Cardiac fibroblast (primary cell): ENCODE results near the gene ABCG2.

Experiments
- DNase-seq, 2 donors: peaks; one replicate each; pipeline versions ENCODE4 v3.0.0 to v3.0.0-alpha.2; 2010; ENCODE audit warnings: low read depth in 2 of 2
- H3K4me3 ChIP-seq, 2 donors: replicated peaks in 1 of 2; 1 replicate in 1 of 2; 2 replicates in 1 of 2; pipeline ENCODE4 v1.5.1; 2011; ENCODE audit warnings: low read depth in 2 of 2, low read length in 2 of 2, mild to moderate bottlenecking in 2 of 2, moderate library complexity in 1 of 2
- TF ChIP-seq, protein P1 (sequence below): IDR thresholded peaks from one replicate; pipeline ENCODE4 v1.5.1; 2011; ENCODE audit warnings: low read depth, mild to moderate bottlenecking, low read length, inconsistent platforms

ABCG2 gene

DNA sequence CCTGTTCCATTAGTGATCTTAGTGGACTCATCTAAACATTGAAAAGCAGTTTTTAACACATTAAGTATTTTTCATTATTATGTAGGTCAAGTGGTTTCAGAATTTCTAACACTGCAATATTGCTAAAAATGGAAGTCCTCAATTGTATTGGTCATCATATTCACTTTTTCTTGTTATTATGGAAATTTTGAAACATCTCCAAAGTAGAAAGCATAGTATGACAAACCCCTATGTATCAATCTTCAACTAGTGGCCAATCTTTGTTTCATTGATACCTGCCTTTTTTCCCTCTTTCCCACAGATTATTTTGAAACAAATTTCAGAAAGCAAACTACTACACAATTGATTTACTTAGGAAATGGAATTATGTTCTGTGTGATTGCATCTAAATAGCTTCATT, 14.5 kb upstream of the ABCG2 start:
- DNase-seq: no peak
- TF ChIP-seq, protein P1, sequence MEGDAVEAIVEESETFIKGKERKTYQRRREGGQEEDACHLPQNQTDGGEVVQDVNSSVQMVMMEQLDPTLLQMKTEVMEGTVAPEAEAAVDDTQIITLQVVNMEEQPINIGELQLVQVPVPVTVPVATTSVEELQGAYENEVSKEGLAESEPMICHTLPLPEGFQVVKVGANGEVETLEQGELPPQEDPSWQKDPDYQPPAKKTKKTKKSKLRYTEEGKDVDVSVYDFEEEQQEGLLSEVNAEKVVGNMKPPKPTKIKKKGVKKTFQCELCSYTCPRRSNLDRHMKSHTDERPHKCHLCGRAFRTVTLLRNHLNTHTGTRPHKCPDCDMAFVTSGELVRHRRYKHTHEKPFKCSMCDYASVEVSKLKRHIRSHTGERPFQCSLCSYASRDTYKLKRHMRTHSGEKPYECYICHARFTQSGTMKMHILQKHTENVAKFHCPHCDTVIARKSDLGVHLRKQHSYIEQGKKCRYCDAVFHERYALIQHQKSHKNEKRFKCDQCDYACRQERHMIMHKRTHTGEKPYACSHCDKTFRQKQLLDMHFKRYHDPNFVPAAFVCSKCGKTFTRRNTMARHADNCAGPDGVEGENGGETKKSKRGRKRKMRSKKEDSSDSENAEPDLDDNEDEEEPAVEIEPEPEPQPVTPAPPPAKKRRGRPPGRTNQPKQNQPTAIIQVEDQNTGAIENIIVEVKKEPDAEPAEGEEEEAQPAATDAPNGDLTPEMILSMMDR: no peak
- no peak overlapping the region for H3K4me3 ChIP-seq

DNA sequence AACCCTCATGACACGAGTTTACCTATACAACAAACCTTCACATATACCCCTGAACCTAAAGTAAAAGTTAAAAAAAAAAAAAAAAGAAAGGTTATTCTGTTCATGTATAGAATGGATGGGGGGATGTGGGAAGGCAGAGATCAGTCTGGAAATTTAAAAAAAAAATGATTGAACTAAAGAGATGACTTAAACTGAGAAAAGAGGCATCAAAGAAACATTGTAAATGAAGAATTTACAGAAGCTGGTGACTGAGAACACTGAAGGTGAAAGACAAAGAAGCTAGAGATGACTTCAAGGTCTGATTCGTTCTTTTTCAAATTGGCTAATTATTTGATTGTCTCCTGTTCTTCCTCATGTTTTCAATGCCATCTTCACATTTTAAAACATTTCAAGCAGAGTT, 12.8 kb upstream of the ABCG2 start:
- no peak for DNase-seq
- TF ChIP-seq, protein P1: no peak
- no peak overlapping the region for H3K4me3 ChIP-seq

DNA sequence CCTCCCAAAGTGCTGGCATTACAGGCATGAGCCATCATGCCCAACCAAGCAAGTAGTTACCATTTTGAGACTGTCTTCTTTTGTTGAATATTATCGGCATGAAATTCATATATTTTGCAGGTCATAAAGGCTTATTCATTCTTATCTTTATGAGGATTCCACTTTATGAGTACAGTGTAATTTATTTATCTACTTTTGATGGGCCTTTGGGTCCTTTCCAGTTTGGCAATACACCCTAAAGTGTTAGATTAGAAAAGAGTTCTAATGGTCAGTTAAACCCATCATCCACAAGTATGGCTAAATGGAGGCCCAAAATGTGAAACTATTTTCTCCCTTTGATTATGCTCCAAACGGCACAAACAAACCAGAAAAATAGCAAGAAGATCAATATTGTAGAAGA, 10.9 kb upstream of the ABCG2 start:
- TF ChIP-seq, protein P1: no peak
- no peak for DNase-seq
- no peak overlapping the region for H3K4me3 ChIP-seq

DNA sequence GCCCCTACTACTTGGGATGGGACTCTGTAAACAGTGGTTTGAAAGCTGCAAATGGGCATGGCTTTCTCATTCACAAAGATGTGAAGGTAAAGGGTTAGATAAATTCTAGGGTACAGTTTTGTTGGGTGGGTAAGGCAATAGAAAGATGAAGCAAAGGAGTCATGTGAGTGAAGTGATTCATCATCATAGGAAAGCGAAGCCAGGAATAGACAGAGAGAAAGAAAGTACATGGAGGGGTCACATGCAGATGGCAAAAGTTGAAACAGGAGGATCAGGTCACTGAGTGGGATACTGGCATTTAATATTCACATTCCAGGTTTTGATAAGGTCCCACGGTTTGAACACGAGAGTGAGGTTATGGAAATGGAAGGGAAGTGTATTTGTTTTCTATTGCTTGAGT, 8.2 kb upstream of the ABCG2 start:
- no peak for DNase-seq
- no peak overlapping the region for H3K4me3 ChIP-seq
- TF ChIP-seq, protein P1: no peak

DNA sequence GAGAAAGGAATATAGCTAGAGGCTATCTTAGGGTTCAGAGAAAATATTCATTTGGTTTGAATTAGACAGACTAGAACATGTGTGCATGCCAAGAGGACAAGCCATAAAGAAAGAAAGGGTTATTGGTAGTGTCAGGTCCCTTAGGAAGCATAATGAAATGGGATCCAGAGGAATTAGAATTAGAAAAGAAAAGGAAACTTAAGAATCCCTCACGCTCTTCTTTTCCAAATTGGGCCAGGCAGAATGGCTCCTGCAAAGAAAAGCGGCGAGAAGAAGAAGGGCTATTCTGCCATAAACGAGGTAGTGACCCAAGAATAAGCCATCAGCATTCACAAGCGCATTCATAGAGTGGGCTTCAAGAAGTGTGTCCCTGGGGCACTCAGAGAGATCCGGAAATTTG, 4.9 kb upstream of the ABCG2 start:
- H3K4me3 ChIP-seq: no peak overlapping the region
- no peak for DNase-seq
- TF ChIP-seq, protein P1: no peak

DNA sequence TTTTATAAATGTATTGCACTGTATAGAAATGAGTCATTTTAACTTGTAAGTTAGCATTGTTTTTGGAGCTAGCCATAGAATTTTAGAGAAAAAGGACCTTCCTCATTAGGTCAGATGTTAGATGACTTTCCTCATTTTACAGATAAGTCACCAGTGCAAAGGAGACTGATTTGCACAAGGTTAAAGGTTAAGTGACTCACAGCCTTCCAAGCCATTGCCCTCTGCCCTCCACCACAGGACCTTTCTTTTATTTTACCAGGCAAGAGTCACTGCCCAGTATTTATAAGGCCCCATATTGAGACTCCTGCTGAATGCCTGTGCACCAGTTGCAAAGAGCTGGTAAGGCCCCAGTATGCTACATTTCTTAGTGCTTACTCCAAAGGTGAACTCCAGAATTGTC, 4.2 kb upstream of the ABCG2 start:
- no peak for DNase-seq
- no peak overlapping the region for H3K4me3 ChIP-seq
- TF ChIP-seq, protein P1: no peak

DNA sequence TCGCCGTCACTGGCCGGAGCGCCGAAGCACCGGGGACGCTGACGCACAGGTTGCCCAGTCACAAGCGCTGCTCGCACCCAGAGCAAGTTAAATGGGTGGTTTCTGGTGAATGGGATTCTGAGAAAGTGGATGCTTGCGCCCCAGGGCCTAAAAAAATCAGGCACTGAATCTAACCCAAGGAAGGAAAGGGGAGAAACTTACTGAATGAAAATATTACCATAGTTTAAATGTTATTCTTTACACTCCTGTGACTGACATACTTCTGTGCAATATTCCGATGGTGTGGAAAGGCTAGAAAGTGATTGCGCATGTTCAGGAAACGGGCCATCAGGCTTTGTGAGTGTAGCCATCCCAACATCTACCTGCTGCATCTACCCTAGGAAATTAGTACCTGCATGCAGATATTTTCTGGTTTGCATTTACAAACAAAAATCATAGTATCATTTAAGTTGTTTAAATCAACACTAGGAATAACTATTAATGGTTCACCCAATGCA, 838 bp upstream of the ABCG2 start:
- TF ChIP-seq, protein P1: no peak
- no peak for DNase-seq
- peak overlapping the region; percentile 55 to 56 for H3K4me3 ChIP-seq
